Transverse colon (tissue), 4 donors: Measurements from ENCODE around the gene SHISAL2A. TPM values are rescaled to one million over a fixed set of nuclear protein-coding genes. Genes with fewer than 3 reads are reported as not detected.

ENCODE experiments used
- DNase-seq: peaks from one replicate; pipeline ENCODE4 v3.0.0-alpha.2; 2019
- H3K27ac ChIP-seq, 4 donors: fragments of 200-600 bp; sonication (generic); 2 replicates each; pipeline ENCODE4 v1.5.1; 2016 to 2018; ENCODE audit warnings: inconsistent platforms in 4 of 4
- H3K27me3 ChIP-seq: fragments of 200-600 bp; sonication (generic); 2 replicates; pipeline ENCODE4 v1.5.1; 2017; ENCODE audit warnings: inconsistent platforms
- H3K36me3 ChIP-seq, 4 donors: fragments of 200-600 bp; sonication (generic); 2 replicates each; pipeline ENCODE4 v1.5.1; 2017 to 2019; ENCODE audit warnings: inconsistent platforms in 4 of 4
- H3K4me1 ChIP-seq, 4 donors: fragments of 200-600 bp; sonication (generic); 2 replicates each; pipeline ENCODE4 v1.5.1; 2017 to 2020; ENCODE audit warnings: inconsistent platforms in 4 of 4
- H3K4me3 ChIP-seq, 4 donors: fragments of 200-600 bp; sonication (generic); 1 replicate in 1 of 4; 2 replicates in 3 of 4; pipeline versions ENCODE4 v1.5.1 to v1.6.1; 2017 to 2019; ENCODE audit warnings: inconsistent platforms in 4 of 4
- H3K9me3 ChIP-seq, 2 donors: fragments of 200-600 bp; sonication (generic); 2 replicates each; pipeline ENCODE4 v1.5.1; 2017 to 2019; ENCODE audit warnings: inconsistent platforms in 2 of 2
- CTCF ChIP-seq, 5 experiments: fragments of 200-600 bp in 3 of 5; fragments of 450-650 bp in 2 of 5; sonication (generic) in 3 of 5; IDR thresholded peaks; 1 replicate in 2 of 5; 2 replicates in 3 of 5; pipeline ENCODE4 v1.5.1; 2016 to 2017; ENCODE audit warnings: antibody characterized with exemption in 5 of 5, inconsistent platforms in 3 of 5, mild to moderate bottlenecking in 2 of 5, moderate library complexity in 1 of 5
- EP300 ChIP-seq: sonication (generic); formaldehyde crosslinking; IDR thresholded peaks from one replicate; pipeline ENCODE4 v1.6.1; 2017; ENCODE audit warnings: antibody characterized with exemption, low read depth
- POLR2A ChIP-seq: fragments of 450-650 bp; IDR thresholded peaks from one replicate; pipeline ENCODE4 v1.6.1; 2016; ENCODE audit warnings: antibody characterized with exemption, mild to moderate bottlenecking, moderate library complexity
- POLR2AphosphoS5 ChIP-seq, 3 donors: sonication (generic); formaldehyde crosslinking; IDR thresholded peaks; one replicate each; pipeline ENCODE4 v1.6.1; 2016; ENCODE audit warnings: antibody characterized with exemption in 3 of 3
- WGBS, 2 donors: methylation state at CpG; one replicate each; pipeline ENCODE4 v1.1.5; 2018; ENCODE audit warnings: low coverage in 1 of 2; 5-methylcytosine and 5-hydroxymethylcytosine counted together
- in situ Hi-C, 4 donors: fragments of 200-750 bp; cut with MboI; loops; one replicate each; pipeline versions ENCODE4 v1.15.0 to v1.15.1; 2017; ENCODE audit warnings: low sequenced_read_pairs in 3 of 4, low pct_ligation_motif_present in 1 of 4, low pct_unique_long_range_greater_than_20kb in 1 of 4
- intact Hi-C: fragments of 100-400 bp; cut with DNase I; formaldehyde crosslinking; loops from one replicate; pipeline ENCODE4 v1.15.1; 2023; ENCODE audit warnings: low total_unique reads
- total RNA-seq, 4 donors: library from RNA; depleted of rRNA; stranded (reverse); fragments of >200 nt; gene quantifications; one replicate each; pipeline ENCODE4 v1.1.0, GENCODE V29; 2016

The SHISAL2A gene
- total RNA-seq, 4 donors from 2014 or later = 3.2 to 8.2 TPM; not detected in 2

DNA sequence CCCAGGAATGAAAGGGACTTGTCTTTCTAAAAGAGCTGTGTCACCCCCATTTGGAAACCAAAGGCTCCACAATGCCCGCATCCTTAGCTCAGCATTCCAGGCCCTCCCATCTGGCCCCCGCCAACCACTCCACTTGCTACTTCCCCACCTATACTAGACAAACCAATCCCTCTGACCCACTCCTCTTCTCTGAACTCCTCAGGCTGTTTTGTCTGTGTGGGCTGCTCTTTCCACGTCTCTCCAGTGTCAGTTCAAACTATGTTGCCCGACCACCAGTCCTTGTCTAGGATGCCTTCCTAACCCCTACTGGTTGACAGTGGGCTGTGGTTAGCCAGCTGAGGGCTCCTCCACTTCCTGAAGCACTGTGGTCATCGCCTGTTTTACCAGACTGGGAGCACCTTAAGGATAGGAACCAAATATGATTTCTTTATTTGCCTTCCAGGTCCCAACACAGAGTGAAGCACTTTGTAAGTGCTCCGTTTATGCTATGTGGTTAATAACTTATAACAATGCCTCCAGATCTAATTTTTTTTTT, 73.2 kb downstream of the SHISAL2A start:
- Histone ChIP-seq H3K36me3 (no peaks in the 10 kb centered on the region), H3K4me1 (peaks cover 9 to 46% (median 30%) of the 10 kb centered on the region in 4 donors), H3K9me3 (no peaks in the 10 kb centered on the region), H3K4me3 (no peak overlapping the region), H3K27me3 (no peaks in the 10 kb centered on the region), H3K27ac (peak overlapping the region; percentile 64 to 81 (median 74))
- no peak for DNase-seq
- intact Hi-C loops (no loop called here), in situ Hi-C loops (loop anchor here in 2 of 4 donors (10.0 to 25.0 kb wide), 2 partner anchors 479 to 481 kb away; partner anchors contain the start of gene CPT2 (in 1 of the 2))
- no peak for TF ChIP-seq EP300
- TF ChIP-seq CTCF (IDR thresholded peaks at IDR 0.05) = no peak
- no peak for TF ChIP-seq POLR2A
- TF ChIP-seq POLR2AphosphoS5 (IDR thresholded peaks at IDR 0.05) = no peak
- 20 to 89% methylated on average over 1 to 5 of the region's 6 CpGs for WGBS, 2 donors

Other genes with a start within 250 kb of the SHISAL2A start
- 1 to 10 TPM in 2 of 4 donors, under 1 TPM in 1, not detected in 1; 1.00 to 1.7 (median 1.6) TPM for gene ORC1, start 228.7 kb upstream of the SHISAL2A start, total RNA-seq
- 10 to 100 TPM in 3 of 4 donors, 1 to 10 TPM in 1; 4.0 to 25.5 (median 20.1) TPM for gene PRPF38A, start 228.6 kb upstream of the SHISAL2A start, total RNA-seq
- 10 to 100 TPM; 12.3 to 55.3 (median 27.4) TPM for gene TUT4, start 80.1 kb upstream of the SHISAL2A start, total RNA-seq
- gene GPX7, start 30.8 kb upstream of the SHISAL2A start, total RNA-seq = 10 to 100 TPM in 1 of 4 donors, 1 to 10 TPM in 3; 3.3 to 16.5 (median 5.6) TPM
- 10 to 100 TPM in 2 of 4 donors, 1 to 10 TPM in 2; 2.2 to 12.7 (median 9.1) TPM for gene COA7, start 65.2 kb downstream of the SHISAL2A start, total RNA-seq
- gene ZYG11B, start 93.3 kb downstream of the SHISAL2A start, total RNA-seq = 10 to 100 TPM; 16.9 to 75.9 (median 45.2) TPM
- under 1 TPM in 1 of 4 donors, not detected in 3; 0.32 TPM for gene ZYG11A, start 209.6 kb downstream of the SHISAL2A start, total RNA-seq